Retinal pigment epithelial cell (primary cell): ENCODE data around the gene AFP.

Source experiments
- DNase-seq: peaks from one replicate; pipeline ENCODE4 v3.0.0-alpha.2; 2010; ENCODE audit warnings: low read depth
- H3K4me3 ChIP-seq: 2 replicates; pipeline ENCODE4 v1.5.1; 2011; ENCODE audit warnings: mild to moderate bottlenecking, low read length, control low read depth, moderate library complexity
- CTCF ChIP-seq: conservative IDR thresholded peaks from 2 replicates; pipeline ENCODE4 v1.5.1; 2011; ENCODE audit warnings: low read depth, low read length, control low read depth, inconsistent platforms

Gene AFP

GRCh38 chr4:73408181-73408867, 27.7 kb upstream of the AFP start:
- H3K4me3 ChIP-seq, result no peak overlapping the region
- no peak for DNase-seq
- no peak for TF ChIP-seq CTCF

DNA sequence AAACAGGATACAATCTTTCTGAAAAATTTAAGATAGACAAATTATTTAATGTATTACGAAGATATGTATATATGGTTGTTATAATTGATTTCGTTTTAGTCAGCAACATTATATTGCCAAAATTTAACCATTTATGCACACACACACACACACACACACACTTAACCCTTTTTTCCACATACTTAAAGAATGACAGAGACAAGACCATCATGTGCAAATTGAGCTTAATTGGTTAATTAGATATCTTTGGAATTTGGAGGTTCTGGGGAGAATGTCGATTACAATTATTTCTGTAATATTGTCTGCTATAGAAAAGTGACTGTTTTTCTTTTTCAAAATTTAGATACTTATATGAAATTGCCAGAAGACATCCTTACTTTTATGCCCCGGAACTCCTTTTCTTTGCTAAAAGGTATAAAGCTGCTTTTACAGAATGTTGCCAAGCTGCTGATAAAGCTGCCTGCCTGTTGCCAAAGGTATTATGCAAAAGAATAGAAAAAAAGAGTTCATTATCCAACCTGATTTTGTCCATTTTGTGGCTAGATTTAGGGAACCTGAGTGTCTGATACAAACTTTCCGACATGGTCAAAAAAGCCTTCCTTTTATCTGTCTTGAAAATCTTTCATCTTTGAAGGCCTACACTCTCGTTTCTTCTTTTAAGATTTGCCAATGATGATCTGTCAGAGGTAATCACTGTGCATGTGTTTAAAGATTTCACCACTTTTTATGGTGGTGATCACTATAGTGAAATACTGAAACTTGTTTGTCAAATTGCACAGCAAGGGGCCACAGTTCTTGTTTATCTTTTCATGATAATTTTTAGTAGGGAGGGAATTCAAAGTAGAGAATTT, 26.8 kb upstream of the AFP start:
- no peak overlapping the region for H3K4me3 ChIP-seq
- TF ChIP-seq CTCF, result no peak
- no peak for DNase-seq

- H3K4me3 ChIP-seq, result no peak overlapping the region
- TF ChIP-seq CTCF, result no peak
- DNase-seq, result no peak
Measured at GRCh38 chr4:73409978-73410548, 26.0 kb upstream of the AFP start.

DNA sequence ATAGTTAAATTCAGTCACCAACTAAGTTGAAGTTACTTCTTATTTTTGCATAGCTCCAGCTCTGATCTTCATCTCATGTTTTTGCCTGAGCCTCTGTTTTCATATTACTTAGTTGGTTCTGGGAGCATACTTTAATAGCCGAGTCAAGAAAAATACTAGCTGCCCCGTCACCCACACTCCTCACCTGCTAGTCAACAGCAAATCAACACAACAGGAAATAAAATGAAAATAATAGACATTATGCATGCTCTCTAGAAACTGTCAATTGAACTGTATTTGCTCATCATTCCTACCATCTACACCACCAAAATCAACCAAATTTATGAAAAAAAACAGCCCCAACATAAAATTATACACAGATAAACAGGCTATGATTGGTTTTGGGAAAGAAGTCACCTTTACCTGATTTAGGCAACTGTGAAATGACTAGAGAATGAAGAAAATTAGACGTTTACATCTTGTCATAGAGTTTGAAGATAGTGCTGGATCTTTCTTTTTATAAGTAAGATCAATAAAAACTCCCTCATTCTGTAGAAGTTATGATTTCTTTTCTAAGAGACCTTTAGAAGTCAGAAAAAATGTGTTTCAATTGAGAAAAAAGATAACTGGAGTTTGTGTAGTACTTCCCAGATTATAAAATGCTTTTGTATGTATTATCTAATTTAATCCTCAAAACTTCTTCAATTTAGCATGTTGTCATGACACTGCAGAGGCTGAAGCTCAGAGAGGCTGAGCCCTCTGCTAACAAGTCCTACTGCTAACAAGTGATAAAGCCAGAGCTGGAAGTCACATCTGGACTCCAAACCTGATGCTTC, 24.9 kb upstream of the AFP start:
- no peak overlapping the region for H3K4me3 ChIP-seq
- no peak for TF ChIP-seq CTCF
- DNase-seq, result no peak

DNA sequence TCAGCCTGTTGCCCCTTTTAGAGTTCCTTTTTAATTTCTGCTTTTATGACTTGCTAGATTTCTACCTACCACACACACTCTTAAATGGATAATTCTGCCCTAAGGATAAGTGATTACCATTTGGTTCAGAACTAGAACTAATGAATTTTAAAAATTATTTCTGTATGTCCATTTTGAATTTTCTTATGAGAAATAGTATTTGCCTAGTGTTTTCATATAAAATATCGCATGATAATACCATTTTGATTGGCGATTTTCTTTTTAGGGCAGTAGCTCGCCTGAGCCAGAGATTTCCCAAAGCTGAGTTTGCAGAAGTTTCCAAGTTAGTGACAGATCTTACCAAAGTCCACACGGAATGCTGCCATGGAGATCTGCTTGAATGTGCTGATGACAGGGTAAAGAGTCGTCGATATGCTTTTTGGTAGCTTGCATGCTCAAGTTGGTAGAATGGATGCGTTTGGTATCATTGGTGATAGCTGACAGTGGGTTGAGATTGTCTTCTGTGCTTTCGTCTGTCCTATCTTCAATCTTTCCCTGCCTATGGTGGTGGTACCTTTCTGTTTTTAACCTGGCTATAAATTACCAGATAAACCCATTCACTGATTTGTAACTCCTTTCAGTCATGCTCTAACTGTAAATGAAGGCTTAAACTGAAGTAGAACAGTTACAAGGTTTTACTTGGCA, 24.1 kb upstream of the AFP start:
- TF ChIP-seq CTCF, result no peak
- DNase-seq, result no peak

DNA sequence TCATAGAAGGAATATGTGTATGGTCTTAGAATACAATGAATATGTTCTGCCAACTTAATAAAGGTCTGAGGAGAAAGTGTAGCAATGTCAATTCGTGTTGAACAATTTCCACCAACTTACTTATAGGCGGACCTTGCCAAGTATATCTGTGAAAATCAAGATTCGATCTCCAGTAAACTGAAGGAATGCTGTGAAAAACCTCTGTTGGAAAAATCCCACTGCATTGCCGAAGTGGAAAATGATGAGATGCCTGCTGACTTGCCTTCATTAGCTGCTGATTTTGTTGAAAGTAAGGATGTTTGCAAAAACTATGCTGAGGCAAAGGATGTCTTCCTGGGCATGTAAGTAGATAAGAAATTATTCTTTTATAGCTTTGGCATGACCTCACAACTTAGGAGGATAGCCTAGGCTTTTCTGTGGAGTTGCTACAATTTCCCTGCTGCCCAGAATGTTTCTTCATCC, 22.7 kb upstream of the AFP start:
- TF ChIP-seq CTCF, result no peak
- DNase-seq, result no peak
- H3K4me3 ChIP-seq, result no peak overlapping the region

More for the DNA sequence above, 24.1 kb upstream of the AFP start:
- no peak overlapping the region for H3K4me3 ChIP-seq
